Caco-2 (cell line): ENCODE measurements around the gene ZNF718. TPM values are rescaled to one million over a fixed set of nuclear protein-coding genes. Genes with fewer than 3 reads are reported as not detected.

Experiments
- BruUV-seq: library from RNA; stranded (reverse); fragments of 400-500 nt; replicated peaks from 2 replicates; lab custom pipeline; 2021; lab: Mats Ljungman, UMichigan
- CTCF ChIA-PET: fragments of 300-600 bp; sonication (Branson Sonifier 250); formaldehyde crosslinking; loops from one replicate; lab custom pipeline; 2022; ENCODE audit warnings: antibody characterized with exemption; lab: Charles Lee
- POLR2A ChIA-PET: fragments of 300-600 bp; sonication (Branson Sonifier 250); formaldehyde crosslinking; loops from one replicate; lab custom pipeline; 2022; ENCODE audit warnings: antibody characterized with exemption; lab: Charles Lee
- DNase-seq, 2 experiments: peaks; one replicate each; pipeline versions ENCODE4 v3.0.0 to v3.0.0-alpha.2; 2020 to 2022
- H3K27me3 ChIP-seq: replicated peaks from 2 replicates; pipeline ENCODE4 v1.6.0; 2011; ENCODE audit warnings: low read length; ENCODE audit not compliant: control insufficient read depth, insufficient read depth
- H3K36me3 ChIP-seq: 2 replicates; pipeline ENCODE4 v1.5.1; 2011; ENCODE audit warnings: low read length; ENCODE audit not compliant: control insufficient read depth, insufficient read depth
- H3K4me1 ChIP-seq: fragments of 250-450 bp; sonication (Bioruptor Pico); 2 replicates; pipeline ENCODE4 v1.5.1; 2020; ENCODE audit warnings: mild to moderate bottlenecking
- H3K4me3 ChIP-seq: 2 replicates; pipeline ENCODE4 v1.5.1; 2011; ENCODE audit warnings: low read depth, mild to moderate bottlenecking, control low read depth, low read length
- H3K9me3 ChIP-seq: fragments of 250-450 bp; sonication (Bioruptor Pico); 2 replicates; pipeline ENCODE4 v1.5.1; 2020; ENCODE audit warnings: mild to moderate bottlenecking, moderate library complexity
- H3K27ac Mint-ChIP-seq: one replicate; pipeline ENCODE4 v1.8.0; 2022; ENCODE audit warnings: mixed read lengths; ENCODE audit not compliant: unreplicated experiment
- H3K27me3 Mint-ChIP-seq: one replicate; pipeline ENCODE4 v1.8.0; 2022; ENCODE audit warnings: mixed read lengths; ENCODE audit not compliant: insufficient read depth, unreplicated experiment
- H3K36me3 Mint-ChIP-seq: one replicate; pipeline ENCODE4 v1.8.0; 2022; ENCODE audit warnings: mild to moderate bottlenecking, mixed read lengths; ENCODE audit not compliant: insufficient read depth, unreplicated experiment
- H3K4me1 Mint-ChIP-seq: one replicate; pipeline ENCODE4 v1.8.0; 2022; ENCODE audit warnings: low read depth, mixed read lengths; ENCODE audit not compliant: unreplicated experiment
- H3K4me3 Mint-ChIP-seq: one replicate; pipeline ENCODE4 v1.8.0; 2022; ENCODE audit warnings: mild to moderate bottlenecking, moderate library complexity, mixed read lengths; ENCODE audit not compliant: unreplicated experiment
- H3K9me3 Mint-ChIP-seq: one replicate; pipeline ENCODE4 v1.8.0; 2022; ENCODE audit warnings: mixed read lengths; ENCODE audit not compliant: unreplicated experiment
- CTCF ChIP-seq, 2 experiments: fragments of 200-600 bp in 1 of 2; IDR thresholded peaks; 1 replicate in 1 of 2; 2 replicates in 1 of 2; pipeline versions ENCODE4 v1.5.1 to v1.8.0; 2011 to 2022; ENCODE audit warnings: antibody characterized with exemption in 1 of 2, control low read depth in 1 of 2, inconsistent platforms in 1 of 2, low read depth in 1 of 2, low read length in 1 of 2, mild to moderate bottlenecking in 1 of 2, moderate library complexity in 1 of 2; ENCODE audit not compliant: insufficient read depth in 1 of 2, severe bottlenecking in 1 of 2, unreplicated experiment in 1 of 2
- intact Hi-C: fragments of 100-400 bp; cut with micrococcal nuclease; formaldehyde crosslinking; loops from one replicate; pipeline ENCODE4 v1.10.0; 2022; ENCODE audit not compliant: unreplicated experiment
- total RNA-seq: library from RNA; stranded (reverse); gene quantifications from 2 replicates; pipeline ENCODE4 v1.2.3, GENCODE V29; 2022

Gene ZNF718
- total RNA-seq, 1 experiment from 2014 or later, result 13.2 TPM

- no peaks in the 10 kb centered on the region for H3K27me3 Mint-ChIP-seq
- CTCF ChIA-PET, result no interaction called here
- intact Hi-C loops, result no loop called here
Observed at GRCh38 chr4:114149-114548, 10.2 kb upstream of the ZNF718 start.

GRCh38 chr4:116499-116898 is 7.8 kb upstream of the ZNF718 start:
- no peaks in the 10 kb centered on the region for H3K4me1 Mint-ChIP-seq

More at GRCh38 chr4:114149-114548, 10.2 kb upstream of the ZNF718 start:
- TF ChIP-seq CTCF (IDR thresholded peaks at IDR 0.05; ENCODE audit: insufficient read depth in 1 of 2, low read depth in 1 of 2, low read length in 1 of 2, severe bottlenecking in 1 of 2, unreplicated experiment in 1 of 2), result no peak
- no TSS peak for BruUV-seq
- Mint-ChIP-seq H3K9me3 (peaks cover 55% of the 10 kb centered on the region), H3K27ac (no peak overlapping the region), H3K4me3 (no peak overlapping the region), H3K36me3 (no peaks in the 10 kb centered on the region), H3K4me1 (no peaks in the 10 kb centered on the region)
- no peaks in the 10 kb centered on the region for H3K27me3 ChIP-seq
- no peak overlapping the region for H3K4me3 ChIP-seq
- no peak for DNase-seq
- POLR2A ChIA-PET, result no interaction called here
- no peaks in the 10 kb centered on the region for H3K9me3 ChIP-seq
- no peaks in the 10 kb centered on the region for H3K36me3 ChIP-seq
- no peaks in the 10 kb centered on the region for H3K4me1 ChIP-seq

DNA sequence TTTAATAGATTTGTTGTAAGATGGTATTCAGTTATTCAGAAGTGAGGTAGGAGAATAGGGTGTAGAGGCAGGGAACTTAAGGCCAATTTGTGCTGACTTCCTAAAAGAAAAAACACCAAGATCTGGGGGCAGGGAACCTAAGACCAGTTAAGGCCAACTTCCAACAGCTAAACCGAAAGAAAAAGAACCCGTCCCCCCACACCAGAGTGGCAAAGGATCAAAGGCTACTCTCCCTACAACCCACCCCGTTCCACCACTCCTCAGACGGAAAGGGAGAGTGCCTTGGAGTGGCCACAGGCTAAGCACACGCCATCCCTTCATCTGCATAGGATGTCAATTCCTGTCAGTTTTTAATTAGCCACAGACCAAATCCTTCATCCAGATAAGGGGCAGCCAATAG is 3.7 kb upstream of the ZNF718 start:
- no peak for TF ChIP-seq CTCF (IDR thresholded peaks at IDR 0.05; ENCODE audit: insufficient read depth in 1 of 2, low read depth in 1 of 2, low read length in 1 of 2, severe bottlenecking in 1 of 2, unreplicated experiment in 1 of 2)
- CTCF ChIA-PET, result no interaction called here
- H3K27me3 ChIP-seq, result no peaks in the 10 kb centered on the region
- H3K4me3 Mint-ChIP-seq, result no peak overlapping the region
- POLR2A ChIA-PET, result no interaction called here
- H3K9me3 Mint-ChIP-seq, result peaks cover 14% of the 10 kb centered on the region
- H3K9me3 ChIP-seq, result peaks cover 7% of the 10 kb centered on the region; the same call in 1 of the 2 replicates
- BruUV-seq, result no TSS peak
- no peaks in the 10 kb centered on the region for H3K4me1 Mint-ChIP-seq
- H3K36me3 Mint-ChIP-seq, result peaks cover 16% of the 10 kb centered on the region
- H3K27ac Mint-ChIP-seq, result no peak overlapping the region
- no peaks in the 10 kb centered on the region for H3K27me3 Mint-ChIP-seq
- intact Hi-C loops, result no loop called here
- H3K36me3 ChIP-seq, result no peaks in the 10 kb centered on the region; the same call in 1 of the 2 replicates
- no peak for DNase-seq
- H3K4me3 ChIP-seq, result no peak overlapping the region
- H3K4me1 ChIP-seq, result 0 out of 2 replicates have a peak, but pooled peaks cover 1% of the 10 kb centered on the region

More at GRCh38 chr4:116499-116898, 7.8 kb upstream of the ZNF718 start:
- Mint-ChIP-seq H3K9me3 (peaks cover 31% of the 10 kb centered on the region), H3K27me3 (no peaks in the 10 kb centered on the region), H3K27ac (no peak overlapping the region), H3K4me3 (no peak overlapping the region), H3K36me3 (no peaks in the 10 kb centered on the region)
- CTCF ChIA-PET, result no interaction called here
- intact Hi-C loops, result no loop called here
- DNase-seq, result no peak
- Histone ChIP-seq H3K27me3 (no peaks in the 10 kb centered on the region), H3K9me3 (no peaks in the 10 kb centered on the region), H3K4me1 (no peaks in the 10 kb centered on the region), H3K4me3 (no peak overlapping the region), H3K36me3 (no peaks in the 10 kb centered on the region)
- BruUV-seq, result no TSS peak
- no peak for TF ChIP-seq CTCF (IDR thresholded peaks at IDR 0.05; ENCODE audit: insufficient read depth in 1 of 2, low read depth in 1 of 2, low read length in 1 of 2, severe bottlenecking in 1 of 2, unreplicated experiment in 1 of 2)
- POLR2A ChIA-PET, result no interaction called here
